Loucy (cell line): ENCODE data around the gene RBSN.
A peak's percentile ranks its signal among the peaks of the same experiment; 100 is the strongest.

Experiments used
- H2AFZ ChIP-seq: fragments of 200-600 bp; sonication (generic); 2 replicates; pipeline ENCODE4 v1.6.0; 2016; ENCODE audit warnings: antibody characterized with exemption, mild to moderate bottlenecking, low read length, moderate library complexity
- H3F3A ChIP-seq: fragments of 200-600 bp; 2 replicates; pipeline ENCODE4 v1.6.0; 2016; ENCODE audit warnings: antibody characterized with exemption, low read depth, mild to moderate bottlenecking
- H3K27me3 ChIP-seq: fragments of 200-600 bp; sonication (generic); 2 replicates; pipeline ENCODE4 v1.6.1; 2014; ENCODE audit warnings: low read length, mild to moderate bottlenecking; ENCODE audit not compliant: insufficient read depth, poor library complexity, severe bottlenecking
- H3K36me3 ChIP-seq: fragments of 200-600 bp; sonication (generic); 2 replicates; pipeline ENCODE4 v1.6.1; 2016; ENCODE audit warnings: low read length; ENCODE audit not compliant: insufficient read depth
- H3K4me1 ChIP-seq: fragments of 200-600 bp; sonication (generic); 2 replicates; pipeline ENCODE4 v1.5.1; 2014; ENCODE audit warnings: low read length, mild to moderate bottlenecking; ENCODE audit not compliant: insufficient read depth, poor library complexity, severe bottlenecking
- H3K4me2 ChIP-seq: fragments of 200-600 bp; sonication (generic); 2 replicates; pipeline ENCODE4 v1.6.0; 2014; ENCODE audit warnings: antibody characterized with exemption, low read length, low read depth, mild to moderate bottlenecking; ENCODE audit not compliant: poor library complexity, severe bottlenecking
- H3K4me3 ChIP-seq: fragments of 200-600 bp; sonication (generic); 2 replicates; pipeline ENCODE4 v1.5.1; 2014; ENCODE audit warnings: low read length, mild to moderate bottlenecking, mixed read lengths; ENCODE audit not compliant: poor library complexity, severe bottlenecking
- H3K79me2 ChIP-seq: fragments of 200-600 bp; sonication (generic); 2 replicates; pipeline ENCODE4 v1.6.1; 2014; ENCODE audit warnings: low read length; ENCODE audit not compliant: insufficient read depth
- H3K9ac ChIP-seq: fragments of 200-600 bp; sonication (generic); 2 replicates; pipeline ENCODE4 v1.6.0; 2014; ENCODE audit warnings: mild to moderate bottlenecking, low read depth, low read length, moderate library complexity; ENCODE audit not compliant: poor library complexity, severe bottlenecking
- H3K9me2 ChIP-seq: fragments of 200-600 bp; sonication (generic); replicated peaks from 2 replicates; pipeline ENCODE4 v1.6.1; 2016; ENCODE audit warnings: low read depth, low read length, mixed read lengths
- H3K9me3 ChIP-seq: fragments of 200-600 bp; sonication (generic); 2 replicates; pipeline ENCODE4 v1.6.1; 2014; ENCODE audit warnings: mild to moderate bottlenecking, antibody characterized with exemption, low read length, low read depth; ENCODE audit not compliant: insufficient read depth
- H4K20me1 ChIP-seq: fragments of 200-600 bp; sonication (generic); 2 replicates; pipeline ENCODE4 v1.6.0; 2014; ENCODE audit warnings: antibody characterized with exemption, low read length, mild to moderate bottlenecking; ENCODE audit not compliant: insufficient read depth, poor library complexity, severe bottlenecking
- EZH2phosphoT487 ChIP-seq: fragments of 200-600 bp; IDR thresholded peaks from 2 replicates; pipeline ENCODE4 v1.6.1; 2018; ENCODE audit warnings: antibody characterized with exemption, mild to moderate bottlenecking, moderate library complexity, borderline replicate concordance
- TF ChIP-seq, protein P1 (sequence below): fragments of 200-600 bp; sonication (generic); conservative IDR thresholded peaks from 2 replicates; pipeline ENCODE4 v1.5.1; 2014; ENCODE audit warnings: mild to moderate bottlenecking, antibody characterized with exemption, low read length

The RBSN gene

DNA sequence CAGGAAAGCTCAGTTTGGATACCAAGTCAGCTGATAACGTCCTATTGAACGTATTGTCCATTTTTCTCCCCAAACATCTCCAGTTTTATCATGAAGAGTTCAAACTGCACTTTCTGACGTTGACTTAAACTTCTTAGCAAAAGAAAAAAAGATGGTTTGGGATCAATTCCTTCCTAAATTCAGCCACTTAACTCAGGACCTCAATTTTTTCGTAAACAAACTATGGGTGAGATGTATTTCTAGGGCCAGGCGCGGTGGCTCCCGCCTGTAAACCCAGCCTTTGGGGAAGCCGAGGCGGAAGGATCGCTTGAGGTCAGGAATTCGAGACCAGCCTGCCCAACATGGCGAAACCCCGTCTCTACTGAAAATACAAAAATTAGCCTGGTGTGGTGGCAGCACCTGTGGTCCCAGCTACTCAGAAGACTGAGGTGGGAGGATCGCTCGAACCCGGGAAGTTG, 33.4 kb downstream of the RBSN start:
- H3K4me3 ChIP-seq: peak overlapping the region; percentile 96
- H3K9ac ChIP-seq: peak overlapping the region; percentile 92
- H3K27me3 ChIP-seq: no peaks in the 10 kb centered on the region
- no peaks in the 10 kb centered on the region for H3F3A ChIP-seq
- H3K36me3 ChIP-seq: no peaks in the 10 kb centered on the region
- H3K4me2 ChIP-seq: peak overlapping the region; percentile 90
- H3K9me2 ChIP-seq: no peaks in the 10 kb centered on the region
- TF ChIP-seq EZH2phosphoT487: no peak
- TF ChIP-seq, protein P1, sequence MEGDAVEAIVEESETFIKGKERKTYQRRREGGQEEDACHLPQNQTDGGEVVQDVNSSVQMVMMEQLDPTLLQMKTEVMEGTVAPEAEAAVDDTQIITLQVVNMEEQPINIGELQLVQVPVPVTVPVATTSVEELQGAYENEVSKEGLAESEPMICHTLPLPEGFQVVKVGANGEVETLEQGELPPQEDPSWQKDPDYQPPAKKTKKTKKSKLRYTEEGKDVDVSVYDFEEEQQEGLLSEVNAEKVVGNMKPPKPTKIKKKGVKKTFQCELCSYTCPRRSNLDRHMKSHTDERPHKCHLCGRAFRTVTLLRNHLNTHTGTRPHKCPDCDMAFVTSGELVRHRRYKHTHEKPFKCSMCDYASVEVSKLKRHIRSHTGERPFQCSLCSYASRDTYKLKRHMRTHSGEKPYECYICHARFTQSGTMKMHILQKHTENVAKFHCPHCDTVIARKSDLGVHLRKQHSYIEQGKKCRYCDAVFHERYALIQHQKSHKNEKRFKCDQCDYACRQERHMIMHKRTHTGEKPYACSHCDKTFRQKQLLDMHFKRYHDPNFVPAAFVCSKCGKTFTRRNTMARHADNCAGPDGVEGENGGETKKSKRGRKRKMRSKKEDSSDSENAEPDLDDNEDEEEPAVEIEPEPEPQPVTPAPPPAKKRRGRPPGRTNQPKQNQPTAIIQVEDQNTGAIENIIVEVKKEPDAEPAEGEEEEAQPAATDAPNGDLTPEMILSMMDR: no peak
- H2AFZ ChIP-seq: peak overlapping the region; percentile 97
- no peaks in the 10 kb centered on the region for H3K9me3 ChIP-seq
- peaks cover 21% of the 10 kb centered on the region for H4K20me1 ChIP-seq
- peaks cover 27% of the 10 kb centered on the region for H3K79me2 ChIP-seq
- H3K4me1 ChIP-seq: peaks cover 17% of the 10 kb centered on the region

DNA sequence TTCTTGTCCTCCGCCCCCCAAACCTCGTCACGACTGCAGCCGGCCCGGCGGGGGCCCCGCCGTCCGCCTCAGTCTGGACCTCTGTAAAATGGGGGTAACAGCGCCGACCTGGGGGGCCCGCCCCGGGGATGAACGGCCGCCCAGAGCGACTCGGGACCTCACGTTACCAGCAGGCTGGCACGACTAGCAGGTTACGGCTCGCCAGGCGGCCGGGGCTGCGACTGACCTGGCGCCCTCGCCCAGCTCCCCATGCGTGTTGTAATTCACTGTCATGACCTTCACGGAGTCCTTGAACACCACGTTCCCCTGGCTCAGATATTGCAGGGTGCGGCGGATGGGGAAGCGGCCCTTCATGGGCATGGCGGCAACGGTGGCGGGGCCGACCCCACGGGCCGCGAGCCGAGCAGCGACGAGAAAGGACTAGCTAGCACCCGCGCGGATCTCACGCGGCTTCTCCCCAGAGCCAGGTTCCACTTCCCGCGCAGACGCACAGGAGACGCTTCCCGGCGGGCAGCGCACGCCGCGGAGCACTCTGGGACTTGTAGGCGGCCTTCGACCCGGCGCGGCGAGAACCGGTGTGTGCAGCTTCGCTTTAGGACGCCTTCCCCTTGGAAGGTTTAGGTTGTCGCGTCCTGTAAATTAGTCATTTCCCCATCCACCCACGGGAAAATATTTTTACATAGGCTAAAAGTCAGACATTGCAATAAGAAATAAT, 34.0 kb downstream of the RBSN start, which contains the start of gene MRPS25:
Gene MRPS25 (minus strand): TSS at position 481 of the 715 bp plus-strand sequence. CDS start 121 bp downstream, at position 360.
- Histone ChIP-seq H3K4me2 (peak within 1 kb of the TSS; percentile 90), H3K9me2 (no peaks in the 10 kb centered on the region), H3K9ac (peak within 1 kb of the TSS; percentile 92), H3K9me3 (no peaks in the 10 kb centered on the region), H3K4me3 (peak within 1 kb of the TSS; percentile 96), H3K27me3 (no peaks in the 10 kb centered on the region), H2AFZ (peak within 1 kb of the TSS; percentile 97), H3K4me1 (peaks cover 17% of the 10 kb centered on the region), H3F3A (no peaks in the 10 kb centered on the region), H4K20me1 (peaks cover 21% of the 10 kb centered on the region), H3K36me3 (no peaks in the 10 kb centered on the region), H3K79me2 (peaks cover 27% of the 10 kb centered on the region)
- no peak for TF ChIP-seq EZH2phosphoT487
- TF ChIP-seq, protein P1: no peak

DNA sequence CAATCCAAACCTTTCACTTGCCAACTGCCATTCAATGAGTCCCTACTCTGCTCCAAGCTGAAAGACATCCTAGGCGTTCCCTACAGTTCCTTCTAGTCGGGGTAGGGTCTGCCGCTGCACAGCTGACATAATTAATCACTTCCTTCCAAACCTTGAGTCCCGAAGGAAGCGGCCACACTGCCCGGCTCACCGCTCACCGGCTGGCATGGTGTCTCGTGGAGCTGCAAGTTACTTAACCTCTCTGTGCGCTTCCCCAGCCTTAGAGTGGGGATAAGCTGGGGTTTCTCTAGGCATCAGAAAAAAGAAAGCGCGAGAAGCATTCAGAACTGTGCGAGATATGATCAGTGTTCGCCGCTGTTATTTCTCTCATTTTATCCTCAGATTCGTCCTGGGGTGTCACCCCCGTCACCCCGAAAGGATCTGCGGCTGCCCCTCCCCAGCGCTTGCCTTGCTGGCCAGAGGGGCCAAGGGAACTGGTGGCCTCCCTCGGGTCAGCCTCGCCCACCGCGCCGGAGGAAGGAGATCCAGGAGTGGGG, 34.6 kb downstream of the RBSN start:
- Histone ChIP-seq H3K9me3 (no peaks in the 10 kb centered on the region), H2AFZ (peak overlapping the region; percentile 97), H3F3A (no peaks in the 10 kb centered on the region), H3K79me2 (peaks cover 27% of the 10 kb centered on the region), H3K9me2 (no peaks in the 10 kb centered on the region), H3K27me3 (no peaks in the 10 kb centered on the region), H3K4me3 (peak overlapping the region; percentile 96), H3K9ac (peak overlapping the region; percentile 92), H3K4me2 (peak overlapping the region; percentile 90), H4K20me1 (peaks cover 21% of the 10 kb centered on the region), H3K4me1 (peaks cover 17% of the 10 kb centered on the region), H3K36me3 (no peaks in the 10 kb centered on the region)
- TF ChIP-seq, protein P1: no peak
- TF ChIP-seq EZH2phosphoT487: no peak
